HG02884 (cell line): ENCODE measurements around the gene CERS6.
A peak's percentile ranks its signal among the peaks of the same experiment; 100 is the strongest.
"Not testable (repeated sequence)": the region's sequence is repeated elsewhere in the genome, so short reads cannot be mapped to it uniquely, and the experiment has no call there.

ENCODE experiments used
- ATAC-seq: cut with Tn5 transposase; IDR thresholded peaks from one replicate; pipeline ENCODE4 v1.9.1; 2021; ENCODE audit warnings: mild to moderate bottlenecking, moderate library complexity; ENCODE audit not compliant: unreplicated experiment

CERS6 gene

DNA sequence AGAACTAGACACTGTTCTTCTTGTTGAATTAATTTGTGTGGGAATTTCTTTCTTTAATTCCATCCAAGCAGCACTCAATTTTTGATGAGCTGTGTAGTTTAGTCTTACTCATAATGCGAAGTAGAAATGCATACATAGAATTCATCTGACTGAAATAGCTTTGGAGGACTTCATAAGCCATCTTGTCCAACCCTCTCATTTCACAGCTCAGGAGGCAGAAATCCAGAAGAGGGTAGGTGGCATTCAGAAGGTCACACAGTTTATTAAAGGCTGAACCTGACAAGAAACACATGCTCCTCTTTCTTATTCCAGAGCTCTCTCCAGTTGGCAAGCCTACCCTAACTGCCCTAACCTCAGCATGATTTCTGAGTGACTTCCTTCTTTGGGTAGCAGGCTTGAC is 177.1 kb downstream of the CERS6 start:
- no peak for ATAC-seq

DNA sequence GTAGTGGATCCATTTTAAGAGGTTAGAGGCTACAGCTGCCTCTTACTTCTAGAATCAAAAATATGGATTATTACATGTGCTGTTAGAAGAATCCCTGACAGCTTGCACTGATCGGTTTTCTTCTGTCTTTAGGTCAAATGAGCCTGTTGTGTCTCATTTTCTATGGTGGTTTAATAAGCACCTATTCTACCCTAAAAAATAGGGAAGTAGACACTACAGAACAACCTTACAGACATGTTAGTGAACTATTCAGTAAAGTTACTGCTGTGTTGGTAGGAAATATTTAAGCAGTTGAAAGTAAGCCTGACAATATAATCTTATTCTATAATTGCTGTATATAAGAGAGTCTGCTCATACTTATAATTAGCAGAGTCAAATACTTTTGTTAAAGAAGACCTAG is 177.8 kb downstream of the CERS6 start:
- ATAC-seq: peak; percentile 37

DNA sequence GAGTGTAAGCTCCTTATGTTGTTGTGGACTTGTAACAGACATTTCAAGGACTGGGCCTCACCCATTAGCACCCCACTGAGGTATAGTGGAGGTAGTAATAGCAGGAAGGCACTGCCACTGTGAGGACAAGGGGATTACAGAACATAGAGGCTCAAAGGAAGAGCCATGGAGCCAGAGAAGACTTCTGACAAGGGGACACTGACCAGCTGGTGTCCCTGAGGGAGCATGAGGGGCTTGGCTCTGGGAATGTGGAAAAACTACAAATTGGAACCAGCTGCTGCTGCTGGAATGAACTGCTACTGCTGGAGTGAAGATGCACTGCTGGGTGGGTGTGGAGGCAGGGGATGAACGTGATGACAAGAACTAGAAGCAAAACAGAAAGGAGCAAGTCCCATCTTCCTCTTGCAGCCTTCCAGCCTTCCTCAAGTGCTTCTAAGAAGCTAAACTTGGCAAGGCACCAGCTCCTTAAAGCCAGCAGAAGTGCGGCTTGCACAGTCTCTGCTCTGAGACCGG is 179.0 kb downstream of the CERS6 start:
- no peak for ATAC-seq

DNA sequence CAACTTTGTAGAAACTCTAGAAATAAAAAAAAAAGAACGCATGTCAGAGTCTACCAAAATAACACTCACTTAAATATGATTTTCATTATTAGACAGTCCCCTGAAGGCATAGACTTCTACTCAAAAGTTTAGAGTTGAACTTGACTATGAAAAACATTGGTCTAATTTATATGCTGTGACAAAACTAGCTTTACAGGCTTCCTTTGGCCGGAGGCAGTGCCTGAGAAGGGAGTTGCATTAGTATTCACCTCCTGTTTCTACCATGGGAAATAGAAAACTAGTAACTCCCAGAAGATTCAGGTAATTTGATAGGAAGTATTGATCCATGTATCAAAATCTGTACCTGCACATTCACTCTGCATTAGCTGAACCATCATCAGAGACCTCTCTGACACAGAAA is 182.9 kb downstream of the CERS6 start:
- ATAC-seq: no peak

DNA sequence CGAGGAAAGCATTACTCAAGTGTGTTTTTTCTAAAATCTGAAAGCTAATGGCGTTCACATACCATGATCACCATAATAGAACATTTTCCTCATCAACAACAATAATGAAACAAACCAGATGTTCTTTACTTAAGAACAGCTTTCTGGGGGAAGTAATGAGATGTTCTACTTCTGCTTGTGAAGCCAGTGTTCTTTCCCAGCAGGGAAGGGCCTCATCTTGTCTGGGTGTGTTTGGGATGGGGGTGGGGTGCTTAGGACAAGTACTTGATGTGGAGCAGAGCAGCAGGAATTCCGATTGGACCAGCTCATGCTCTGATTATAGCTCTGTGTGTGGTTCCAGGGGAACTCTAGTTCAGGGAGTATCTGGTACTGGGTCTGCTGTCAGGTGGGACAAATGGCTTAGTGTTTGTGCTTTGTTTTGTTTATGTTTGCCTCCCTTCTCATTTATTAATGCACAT is 183.4 kb downstream of the CERS6 start:
- ATAC-seq: no peak

DNA sequence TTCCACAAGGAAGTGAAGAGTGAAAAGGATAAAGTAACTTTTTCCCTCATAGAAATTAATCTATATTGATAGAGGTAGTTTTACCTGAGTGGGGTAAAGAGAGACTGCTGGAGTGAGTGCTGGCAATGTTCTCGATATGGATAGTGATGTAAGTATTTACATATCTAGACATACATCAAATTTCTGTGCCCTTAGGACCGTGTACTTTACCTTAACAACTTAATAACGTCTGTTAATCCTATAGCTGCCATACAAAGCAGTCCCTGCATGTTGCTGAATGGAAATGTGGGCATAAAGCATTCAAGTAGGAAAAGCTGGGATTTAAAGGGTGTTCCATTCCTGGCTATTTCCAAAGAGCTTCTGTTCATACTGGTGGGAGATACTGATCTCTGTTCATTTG is 184.0 kb downstream of the CERS6 start:
- no peak for ATAC-seq

DNA sequence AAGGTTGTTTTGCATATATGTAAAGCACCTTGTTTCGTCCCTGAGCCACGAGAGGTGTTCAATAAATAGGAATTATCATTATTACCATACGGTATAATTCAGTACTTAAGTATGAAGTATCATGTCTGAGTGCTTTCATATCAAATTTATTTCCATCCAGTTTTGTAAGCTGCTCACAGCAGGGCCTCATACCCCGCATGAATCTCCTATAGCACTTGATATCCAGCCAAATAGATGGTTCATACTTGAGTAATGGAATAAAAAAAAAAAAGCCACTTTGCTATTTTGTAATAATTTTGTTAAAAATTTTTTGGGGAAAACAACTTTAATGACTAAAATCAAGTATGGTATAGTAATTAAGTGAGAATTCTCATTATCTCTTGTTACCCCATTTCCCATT is 185.6 kb downstream of the CERS6 start:
- no peak for ATAC-seq

DNA sequence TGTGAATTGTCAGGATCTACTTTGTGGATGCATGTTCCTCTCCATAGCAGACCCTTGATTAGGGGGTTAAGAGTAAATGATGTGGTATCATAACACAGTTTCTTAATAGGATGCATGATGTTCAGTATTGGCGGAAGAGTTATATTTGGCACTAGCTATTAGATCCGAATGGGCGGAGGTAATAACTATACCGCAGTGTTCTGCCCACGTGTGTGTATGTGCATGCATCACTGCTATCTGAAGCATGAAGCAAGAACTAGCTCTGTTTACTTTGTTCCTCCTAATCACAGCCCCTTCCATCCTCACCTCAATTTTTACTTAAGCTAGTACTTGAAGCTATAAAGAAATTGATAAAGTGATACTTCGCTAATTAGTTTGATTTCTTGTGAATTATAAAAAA is 186.8 kb downstream of the CERS6 start:
- ATAC-seq: peak; percentile 71

DNA sequence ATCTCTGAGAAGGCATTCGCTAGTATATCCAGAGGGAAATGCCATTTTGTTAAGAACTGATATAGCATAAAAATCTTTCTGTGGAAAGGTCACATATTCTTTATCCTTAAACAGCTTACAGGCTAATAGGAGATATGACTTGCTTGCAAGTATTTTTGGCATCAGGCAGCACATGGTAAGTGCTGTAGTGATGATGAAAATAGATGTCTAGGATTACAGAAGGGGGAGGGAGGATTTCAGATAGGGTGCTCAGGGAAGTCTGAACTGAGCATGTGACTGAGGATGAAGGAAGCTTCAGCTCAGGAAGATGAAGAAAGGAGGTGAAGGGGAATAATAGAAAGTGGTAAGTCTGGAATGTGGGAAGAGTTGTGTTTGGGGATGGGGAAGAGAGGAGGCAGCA is 187.9 kb downstream of the CERS6 start:
- no peak for ATAC-seq

DNA sequence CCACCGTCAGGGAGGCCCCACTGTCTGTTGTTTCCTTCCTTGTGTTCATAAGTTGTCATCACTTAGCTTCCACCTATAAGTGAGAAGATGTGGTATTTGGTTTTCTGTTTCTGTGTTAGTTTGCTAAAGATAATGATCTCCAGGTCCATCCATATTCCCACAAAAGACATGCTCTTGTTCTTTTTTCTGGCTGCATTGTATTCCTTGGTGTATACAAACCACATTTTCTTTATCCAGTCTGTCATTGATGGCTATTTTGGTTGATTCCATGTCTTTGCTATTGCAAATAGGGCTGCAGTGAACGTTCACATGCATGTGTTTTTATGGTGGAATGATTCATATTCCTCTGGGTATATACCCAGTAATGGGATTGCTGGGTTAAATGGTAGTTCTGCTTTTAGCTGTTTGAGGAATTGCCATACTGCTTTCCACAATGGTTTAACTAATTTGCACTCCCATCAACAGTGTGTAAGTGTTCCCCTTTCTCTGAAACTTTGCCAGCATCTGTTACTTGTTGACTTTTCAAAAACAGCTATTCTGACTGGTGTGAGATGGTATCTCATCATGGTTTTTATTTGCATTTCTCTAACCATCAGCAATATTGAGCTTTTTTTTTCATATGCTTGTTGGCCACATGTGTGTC is 189.7 kb downstream of the CERS6 start:
- ATAC-seq: no peak

DNA sequence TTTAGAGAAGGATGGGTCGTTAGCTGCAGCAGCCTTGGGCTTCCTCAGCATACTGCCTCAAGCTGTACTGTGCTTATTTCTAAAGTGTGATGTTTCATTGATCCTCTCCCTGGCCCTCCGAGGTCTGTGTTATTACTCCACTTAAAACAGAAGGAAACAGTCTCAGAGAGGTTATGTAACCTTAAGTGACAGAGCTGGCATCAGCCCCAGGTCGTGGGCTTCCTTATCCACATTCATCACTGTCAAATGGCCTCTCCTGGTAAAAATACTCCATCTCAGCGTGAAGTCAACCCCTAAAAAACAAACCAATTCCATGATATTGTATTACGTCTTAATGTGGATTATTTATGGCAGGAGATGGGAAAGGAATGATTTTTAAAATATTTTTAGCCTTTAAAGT is 193.0 kb downstream of the CERS6 start:
- ATAC-seq: no peak

DNA sequence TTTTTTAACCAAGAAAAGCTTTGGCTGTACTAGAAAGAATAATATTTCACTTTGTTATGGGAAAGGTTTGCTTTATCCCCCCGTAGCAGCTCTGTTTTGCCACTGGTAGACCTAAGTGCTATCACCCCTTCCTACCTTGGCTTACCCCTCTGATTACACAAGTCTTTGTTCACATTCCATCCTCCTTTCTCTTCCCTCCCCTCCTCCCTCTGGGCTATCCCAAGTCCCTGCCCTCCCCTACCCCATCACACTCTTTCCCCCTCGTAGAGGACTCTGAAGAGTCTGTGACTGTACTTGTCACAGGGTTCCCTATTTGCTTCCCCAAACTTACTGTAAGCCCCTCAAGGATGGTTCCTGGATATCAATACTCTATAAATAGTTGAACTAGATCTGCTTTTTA is 193.5 kb downstream of the CERS6 start:
- ATAC-seq: no peak

DNA sequence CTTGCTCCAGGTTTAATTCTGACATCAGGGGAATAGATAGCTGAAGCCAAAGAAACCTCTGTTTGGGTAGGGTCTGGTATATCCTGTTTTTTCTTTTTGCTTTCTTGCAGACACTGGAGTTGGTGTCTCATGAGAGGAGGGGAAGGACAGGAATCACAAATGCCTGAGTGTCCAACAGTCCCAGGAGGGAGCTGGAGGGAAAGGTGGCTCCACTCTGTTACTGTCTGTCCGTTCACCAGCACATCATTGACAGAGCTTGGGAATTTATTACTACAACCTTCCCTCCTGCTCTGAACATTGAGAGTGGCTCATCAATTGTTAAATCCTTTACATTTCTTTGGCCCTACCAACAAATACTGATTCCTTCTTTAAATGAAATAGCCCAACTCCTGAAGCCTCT is 194.1 kb downstream of the CERS6 start:
- ATAC-seq: no peak

DNA sequence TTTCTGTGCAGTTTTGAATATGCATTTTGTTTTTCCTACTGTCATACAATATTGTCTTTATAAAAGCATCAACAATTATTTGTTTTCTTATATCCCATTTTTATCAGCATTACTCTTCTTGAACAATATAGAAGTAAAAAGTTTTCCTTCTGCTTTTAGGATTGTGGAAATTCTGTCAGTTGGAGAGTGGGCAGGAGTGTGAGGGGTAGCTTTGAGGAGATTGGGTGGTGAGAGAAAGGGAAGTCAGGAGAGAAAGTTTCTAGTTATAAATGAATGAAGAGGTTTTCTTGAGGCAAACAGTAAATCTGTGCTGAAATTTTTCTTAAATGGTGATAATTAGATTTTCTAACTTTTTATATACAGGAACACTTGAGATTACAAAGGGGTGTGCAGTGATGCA is 194.7 kb downstream of the CERS6 start:
- no peak for ATAC-seq

DNA sequence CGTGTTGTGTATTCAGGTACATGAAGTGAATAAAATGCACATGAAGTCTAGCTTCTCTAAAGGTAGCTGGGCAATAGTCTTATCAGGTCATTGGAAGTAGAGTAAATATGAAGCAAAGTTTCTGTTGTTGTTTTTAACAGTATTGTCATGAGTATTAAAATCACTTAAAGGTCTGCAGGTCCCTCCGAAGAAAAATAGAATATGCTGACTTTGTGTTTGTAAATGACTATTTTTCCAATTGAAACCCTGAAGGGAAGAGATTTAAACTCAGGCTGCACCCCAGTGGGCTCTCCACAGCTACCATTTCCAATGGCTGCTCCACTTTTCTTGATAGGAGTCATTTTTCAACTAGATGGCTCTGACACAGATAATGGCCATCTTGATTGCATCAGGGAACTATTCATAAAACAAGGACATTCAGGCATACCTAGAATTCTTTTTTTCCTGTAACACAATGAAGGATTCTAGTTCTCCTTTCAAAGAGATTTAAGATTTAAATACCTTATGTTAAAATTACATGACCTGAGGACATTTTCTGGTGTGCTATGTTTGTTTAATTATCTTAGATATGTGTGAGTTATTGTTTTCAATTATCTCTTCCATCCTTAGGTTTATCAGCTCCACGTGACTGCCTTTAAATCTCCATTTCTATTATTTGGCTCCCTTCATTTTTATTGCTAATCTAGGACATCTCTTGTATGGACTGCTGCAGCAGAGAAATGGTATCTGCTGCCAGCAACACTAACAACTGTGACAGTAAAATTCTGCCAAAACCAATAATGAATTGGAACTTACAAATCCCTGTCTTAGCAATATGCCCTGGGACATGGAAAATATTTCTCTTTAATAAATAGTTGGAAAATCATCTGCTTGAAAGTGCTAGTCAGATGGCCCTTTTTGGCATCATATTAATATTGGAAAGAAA is 197.2 kb downstream of the CERS6 start:
- ATAC-seq: no peak

DNA sequence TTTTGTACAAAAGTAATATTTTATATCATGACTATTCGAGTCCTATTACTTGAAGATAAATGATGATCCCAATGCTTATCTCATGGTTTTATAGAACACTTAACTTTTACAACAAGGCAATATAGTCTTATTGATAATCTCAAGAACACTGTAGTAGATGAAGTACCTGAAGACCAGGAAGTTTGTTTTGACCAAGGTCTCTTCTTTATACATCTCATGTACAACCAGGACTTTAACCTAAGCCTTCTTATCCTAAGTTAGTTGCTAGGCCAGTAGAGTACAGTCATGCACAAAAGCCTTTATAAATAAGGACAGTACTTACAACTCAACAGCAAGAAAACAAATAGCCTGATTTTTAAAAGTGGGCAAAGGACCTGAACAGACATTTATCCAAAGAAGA is 198.6 kb downstream of the CERS6 start:
- no peak for ATAC-seq

DNA sequence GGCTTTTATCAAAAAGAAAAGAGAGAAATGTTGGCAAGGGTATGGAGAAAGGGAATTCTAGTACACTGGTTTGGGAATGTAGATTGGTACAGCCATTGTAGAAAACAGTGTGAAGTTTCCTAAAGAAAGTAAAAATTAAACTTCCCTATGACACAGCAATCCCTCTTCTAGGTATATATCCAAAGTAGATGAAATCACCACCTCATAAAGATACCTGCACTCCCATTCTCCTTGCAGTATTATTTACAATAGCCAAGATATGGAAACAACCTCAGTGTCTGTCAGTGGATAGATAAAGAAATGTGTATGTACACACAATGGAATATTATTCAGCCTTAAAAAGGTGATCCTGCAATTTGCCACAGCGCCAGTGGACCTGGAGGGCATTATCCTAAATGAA is 199.1 kb downstream of the CERS6 start:
- ATAC-seq: no peak

DNA sequence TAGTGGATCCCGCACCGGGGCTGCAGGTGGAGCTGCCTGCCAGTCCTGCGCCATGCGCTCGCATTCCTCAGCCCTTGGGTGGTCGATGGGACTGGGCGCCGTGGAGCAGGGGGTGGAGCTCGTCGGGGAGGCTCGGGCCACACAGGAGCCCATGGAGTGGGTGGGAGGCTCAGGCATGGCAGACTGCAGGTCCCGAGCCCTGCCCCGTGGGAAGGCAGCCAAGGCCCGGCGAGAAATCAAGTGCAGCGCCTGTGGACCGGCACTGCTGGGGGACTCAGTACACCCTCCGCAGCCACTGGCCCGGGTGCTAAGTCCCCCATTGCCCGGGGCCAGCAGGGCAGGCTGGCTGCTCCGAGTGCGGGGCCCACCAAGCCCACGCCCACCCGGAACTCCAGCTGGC is 201.3 kb downstream of the CERS6 start:
- ATAC-seq: not testable (repeated sequence)

DNA sequence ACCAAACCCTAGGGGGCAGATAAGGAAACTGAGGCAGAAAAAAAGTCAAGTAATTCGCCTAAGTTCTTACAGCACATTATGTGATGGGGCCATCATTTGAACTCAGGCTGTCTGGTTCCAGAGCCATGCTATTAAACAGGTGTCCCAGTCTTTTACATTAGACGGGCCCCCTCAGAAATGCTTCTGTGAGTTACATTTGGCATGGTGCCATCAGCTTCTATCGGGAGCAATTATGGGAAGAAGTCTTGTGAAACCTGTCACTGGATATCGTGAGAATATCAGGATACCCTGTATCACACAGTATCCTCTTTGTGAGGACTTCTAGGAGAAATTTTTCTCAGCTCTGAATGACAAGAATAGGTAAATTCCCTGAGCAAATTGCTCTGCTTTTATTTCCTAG is 202.6 kb downstream of the CERS6 start:
- ATAC-seq: no peak

DNA sequence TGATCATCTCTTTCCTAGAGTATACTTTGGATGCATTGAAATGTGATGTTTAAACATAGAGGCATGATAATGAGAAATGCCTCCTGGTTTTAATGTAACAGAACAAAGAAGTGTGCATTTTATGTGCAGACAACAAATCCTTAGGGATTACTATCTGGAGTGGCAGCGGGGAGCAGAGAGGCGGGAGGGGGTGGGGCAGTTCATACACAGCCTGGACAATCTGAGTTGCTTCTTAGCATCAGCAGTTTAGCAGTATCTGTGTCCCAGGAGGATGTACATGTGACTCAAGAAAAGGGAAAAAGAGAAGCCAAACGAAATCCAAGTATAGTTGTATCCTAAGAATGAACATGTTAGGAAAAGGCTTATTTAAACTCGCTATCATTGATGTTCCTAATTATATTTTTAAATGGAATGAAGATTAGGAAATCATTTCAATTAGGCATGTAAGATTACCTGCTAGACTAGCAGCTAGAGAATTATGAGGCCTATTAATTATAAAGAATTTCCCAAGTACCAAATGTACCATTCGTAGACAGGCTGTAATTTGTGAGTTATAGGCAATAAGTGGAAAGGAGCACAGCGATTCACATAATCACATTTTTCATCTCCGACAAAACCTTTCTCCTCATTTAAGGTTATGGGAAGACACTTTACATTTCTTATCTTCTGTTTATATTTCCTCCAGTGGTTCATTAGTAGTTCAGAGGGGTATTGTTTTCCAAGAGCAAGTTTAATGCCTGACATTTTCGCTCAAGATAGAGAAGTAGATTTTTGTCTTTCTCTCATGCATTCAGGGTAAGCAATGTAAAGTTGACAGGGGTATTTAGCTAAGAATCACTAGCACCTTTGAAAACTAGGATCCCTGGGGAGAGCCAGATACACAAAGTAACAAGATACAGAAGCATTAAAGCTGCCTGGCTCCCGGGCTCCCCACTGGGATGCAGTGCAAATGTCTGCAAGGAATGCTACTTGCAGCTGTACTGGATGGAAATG is 205.1 kb downstream of the CERS6 start:
- ATAC-seq: no peak

DNA sequence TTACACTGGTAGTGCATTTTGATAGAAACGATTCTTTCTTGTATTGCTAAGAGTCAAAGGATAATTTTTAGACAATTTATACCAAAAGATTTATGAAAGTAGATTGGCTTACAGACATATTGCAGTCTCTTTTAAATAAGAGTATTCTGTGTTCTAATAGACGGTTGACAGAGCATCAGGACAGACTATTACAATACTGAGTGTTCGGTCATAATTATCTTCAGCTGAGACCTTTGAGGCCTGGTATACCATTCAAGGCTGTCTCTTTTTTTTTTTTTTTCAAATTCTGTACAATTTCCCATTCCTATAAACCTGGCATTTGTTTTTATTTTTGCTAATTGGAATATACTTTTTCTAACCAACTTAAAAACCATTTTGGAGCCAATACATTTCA is 205.8 kb downstream of the CERS6 start:
- ATAC-seq: no peak
